HCT116 (cell line): ENCODE measurements around the gene SLC44A1. TPM values are rescaled to one million over a fixed set of nuclear protein-coding genes. Genes with fewer than 3 reads are reported as not detected.

Experiments
- ATAC-seq: fragments of 200-7000 bp; cut with Tn5 transposase; 2 replicates; pipeline ENCODE4 v1.9.1; 2020; ENCODE audit warnings: mild to moderate bottlenecking, moderate library complexity
- BruUV-seq: library from RNA; stranded (reverse); fragments of 400-500 nt; replicated peaks from 2 replicates; lab custom pipeline; 2021; lab: Mats Ljungman, UMichigan
- CTCF ChIA-PET: fragments of 300-600 bp; sonication (Branson Sonifier 250); formaldehyde crosslinking; loops from one replicate; lab custom pipeline; 2021; ENCODE audit warnings: antibody characterized with exemption; lab: Charles Lee
- POLR2A ChIA-PET: fragments of 300-600, 350-600 bp; sonication (Branson Sonifier 250); formaldehyde crosslinking; loops from one replicate; lab custom pipeline; 2021; ENCODE audit warnings: antibody characterized with exemption; lab: Charles Lee
- RAD21 ChIA-PET, 2 experiments: fragments of 300-600 bp; sonication (Branson Sonifier 250); formaldehyde crosslinking; loops; one replicate each; lab custom pipeline; 2023; ENCODE audit warnings: low total read pairs in 2 of 2; ENCODE audit not compliant: uncharacterized antibody in 2 of 2, unreplicated experiment in 2 of 2, low non-redundant PET in 1 of 2; lab: Charles Lee
- DNase-seq: peaks from one replicate; pipeline ENCODE4 v3.0.0-alpha.2; 2010; ENCODE audit warnings: low read depth, low spot score
- H2AFZ ChIP-seq: fragments of 200-600 bp; shearing (Covaris generic), sonication (generic); 2 replicates; pipeline ENCODE4 v1.6.1; 2017; ENCODE audit warnings: low read depth, mixed run types, mixed read lengths, antibody characterized with exemption, low read length; ENCODE audit not compliant: poor library complexity, severe bottlenecking
- H3K27ac ChIP-seq: 2 replicates; pipeline ENCODE4 v1.5.1; 2012; ENCODE audit warnings: low read depth, low read length
- H3K27me3 ChIP-seq: fragments of 200-600 bp; sonication (generic); 2 replicates; pipeline ENCODE4 v1.6.1; 2016; ENCODE audit warnings: mixed run types, low read length, mixed read lengths; ENCODE audit not compliant: insufficient read depth
- H3K36me3 ChIP-seq, 2 experiments: fragments of 200-500 bp in 1 of 2; fragments of 200-600 bp in 1 of 2; sonication (Bioruptor generic) in 1 of 2; sonication (generic) in 1 of 2; 2 replicates each; pipeline versions ENCODE4 v1.5.1 to v1.6.1; 2014 to 2016; ENCODE audit warnings: low read length in 2 of 2, inconsistent platforms in 1 of 2, mixed read lengths in 1 of 2, mixed run types in 1 of 2; ENCODE audit not compliant: insufficient read depth in 2 of 2, control insufficient read depth in 1 of 2
- H3K4me1 ChIP-seq, 2 experiments: fragments of 200-600 bp in 1 of 2; sonication (generic) in 1 of 2; 2 replicates each; pipeline versions ENCODE4 v1.5.1 to v1.6.1; 2012 to 2017; ENCODE audit warnings: low read length in 2 of 2, inconsistent platforms in 1 of 2, mild to moderate bottlenecking in 1 of 2, mixed read lengths in 1 of 2, mixed run types in 1 of 2, moderate library complexity in 1 of 2; ENCODE audit not compliant: insufficient read depth in 2 of 2, control insufficient read depth in 1 of 2
- H3K4me2 ChIP-seq: fragments of 200-600 bp; sonication (generic); 2 replicates; pipeline ENCODE4 v1.6.1; 2017; ENCODE audit warnings: mixed run types, low read length, mixed read lengths
- H3K4me3 ChIP-seq, 2 experiments: fragments of 200-600 bp in 1 of 2; sonication (generic) in 1 of 2; replicated peaks in 1 of 2; 2 replicates each; pipeline ENCODE4 v1.5.1; 2011 to 2016; ENCODE audit warnings: low read length in 2 of 2, control low read depth in 1 of 2, low read depth in 1 of 2, mild to moderate bottlenecking in 1 of 2, mixed read lengths in 1 of 2, mixed run types in 1 of 2
- H3K79me2 ChIP-seq: fragments of 200-600 bp; sonication (generic); 2 replicates; pipeline ENCODE4 v1.6.1; 2017; ENCODE audit warnings: mild to moderate bottlenecking, mixed run types, low read length, moderate library complexity, mixed read lengths; ENCODE audit not compliant: insufficient read depth
- H3K9ac ChIP-seq: fragments of 200-600 bp; sonication (generic); 2 replicates; pipeline ENCODE4 v1.6.1; 2016; ENCODE audit warnings: low read length, mixed read lengths
- H3K9me2 ChIP-seq: fragments of 200-600 bp; sonication (generic), shearing (Covaris generic); 2 replicates; pipeline ENCODE4 v1.6.1; 2017; ENCODE audit warnings: mixed run types, mild to moderate bottlenecking, moderate library complexity; ENCODE audit not compliant: insufficient read depth
- H3K9me3 ChIP-seq, 2 experiments: fragments of 200-500 bp in 1 of 2; fragments of 200-600 bp in 1 of 2; sonication (Bioruptor generic) in 1 of 2; sonication (generic) in 1 of 2; 2 replicates each; pipeline ENCODE4 v1.6.1; 2014 to 2017; ENCODE audit warnings: low read length in 2 of 2, mixed read lengths in 2 of 2, inconsistent platforms in 1 of 2, low read depth in 1 of 2, mild to moderate bottlenecking in 1 of 2, mixed run types in 1 of 2, moderate library complexity in 1 of 2; ENCODE audit not compliant: control insufficient read depth in 1 of 2, insufficient read depth in 1 of 2
- H4K20me1 ChIP-seq: fragments of 200-600 bp; sonication (generic), shearing (Covaris generic); 2 replicates; pipeline ENCODE4 v1.6.1; 2017; ENCODE audit warnings: mixed run types, mild to moderate bottlenecking, moderate library complexity; ENCODE audit not compliant: insufficient read depth
- CBX3 ChIP-seq: IDR thresholded peaks from 2 replicates; pipeline ENCODE4 v1.6.1; 2012; ENCODE audit warnings: low read depth
- CTCF ChIP-seq, 3 experiments: fragments of 200-600 bp in 1 of 3; sonication (generic) in 1 of 3; IDR thresholded peaks in 2 of 3; conservative IDR thresholded peaks in 1 of 3; 2 replicates each; pipeline ENCODE4 v1.5.1; 2012 to 2017; ENCODE audit warnings: low read depth in 2 of 3, low read length in 2 of 3, antibody characterized with exemption in 1 of 3, borderline replicate concordance in 1 of 3, control low read depth in 1 of 3, mild to moderate bottlenecking in 1 of 3, mixed read lengths in 1 of 3, mixed run types in 1 of 3, moderate library complexity in 1 of 3; ENCODE audit not compliant: insufficient read depth in 1 of 3
- EGR1 ChIP-seq: IDR thresholded peaks from 2 replicates; pipeline ENCODE4 v1.6.1; 2012; ENCODE audit warnings: low read depth
- EZH2phosphoT487 ChIP-seq: fragments of 200-600 bp; IDR thresholded peaks from 2 replicates; pipeline ENCODE4 v1.6.1; 2018; ENCODE audit warnings: antibody characterized with exemption, borderline replicate concordance
- POLR2A ChIP-seq: IDR thresholded peaks from 2 replicates; pipeline ENCODE4 v1.7.0; 2011; ENCODE audit warnings: borderline replicate concordance; ENCODE audit not compliant: insufficient read depth, insufficient read length; ENCODE audit errors: extremely low read depth
- RAD21 ChIP-seq: IDR thresholded peaks from 2 replicates; pipeline ENCODE4 v1.6.1; 2012; ENCODE audit warnings: low read depth, mild to moderate bottlenecking
- SIN3A ChIP-seq: IDR thresholded peaks from 2 replicates; pipeline ENCODE4 v1.6.1; 2012; ENCODE audit warnings: low read depth
- SRF ChIP-seq: IDR thresholded peaks from 2 replicates; pipeline ENCODE4 v1.6.1; 2012; ENCODE audit warnings: low read depth
- ZBTB33 ChIP-seq: IDR thresholded peaks from 2 replicates; pipeline ENCODE4 v1.6.1; 2011; ENCODE audit warnings: mild to moderate bottlenecking, low read length, moderate library complexity; ENCODE audit not compliant: insufficient replicate concordance; ENCODE audit errors: extremely low read depth
- ZFX ChIP-seq: fragments of 450-650 bp; IDR thresholded peaks from 2 replicates; pipeline ENCODE4 v1.6.1; 2017
- ZNF274 ChIP-seq: fragments of 200-500 bp; sonication (Bioruptor generic); IDR thresholded peaks from 2 replicates; pipeline ENCODE4 v1.6.1; 2014; ENCODE audit warnings: mild to moderate bottlenecking, low read depth, low read length, inconsistent platforms
- intact Hi-C: fragments of 100-400 bp; cut with micrococcal nuclease; formaldehyde crosslinking; loops from 2 replicates; pipeline ENCODE4 v1.10.0; 2022
- total RNA-seq: library from RNA; stranded (reverse); gene quantifications from one replicate; pipeline ENCODE4 v1.2.1, GENCODE V29; 2021; ENCODE audit not compliant: unreplicated experiment
- TF ChIP-seq, protein P1 (sequence below): IDR thresholded peaks from 2 replicates; pipeline ENCODE4 v1.6.1; 2012; ENCODE audit warnings: low read depth
- TF ChIP-seq, protein P2 (sequence below): IDR thresholded peaks from 2 replicates; pipeline ENCODE4 v1.6.1; 2012

The SLC44A1 gene
- total RNA-seq, 1 experiment from 2014 or later = 44.1 TPM

- CTCF ChIA-PET = no interaction called here
- no peaks in the 10 kb centered on the region for H3K79me2 ChIP-seq
Measured at GRCh38 chr9:105275111-105275510, 30.7 kb downstream of the SLC44A1 start.

More at GRCh38 chr9:105275111-105275510, 30.7 kb downstream of the SLC44A1 start:
- no peak overlapping the region for H3K4me3 ChIP-seq
- DNase-seq (no peak), ATAC-seq (no peak)
- BruUV-seq = no TSS peak
- H3K4me1 ChIP-seq = no peaks in the 10 kb centered on the region
- H3K36me3 ChIP-seq = no peaks in the 10 kb centered on the region
- H2AFZ ChIP-seq = no peak overlapping the region
- POLR2A ChIA-PET = no interaction called here
- no peak overlapping the region for H3K9ac ChIP-seq
- H3K27ac ChIP-seq = no peak overlapping the region
- no peaks in the 10 kb centered on the region for H3K9me3 ChIP-seq
- no peak overlapping the region for H3K4me2 ChIP-seq
- RAD21 ChIA-PET = no interaction called here
- intact Hi-C loops = no loop called here
- H3K9me2 ChIP-seq = no peaks in the 10 kb centered on the region
- H4K20me1 ChIP-seq = no peaks in the 10 kb centered on the region
- no peaks in the 10 kb centered on the region for H3K27me3 ChIP-seq
- TF ChIP-seq ZBTB33 = no peak
- no peak for TF ChIP-seq ZFX
- no peak for TF ChIP-seq EGR1
- TF ChIP-seq SRF = no peak
- no peak for TF ChIP-seq RAD21
- no peak for TF ChIP-seq POLR2A
- TF ChIP-seq CBX3 = no peak
- no peak for TF ChIP-seq ZNF274
- no peak for TF ChIP-seq SIN3A
- TF ChIP-seq, protein P1, sequence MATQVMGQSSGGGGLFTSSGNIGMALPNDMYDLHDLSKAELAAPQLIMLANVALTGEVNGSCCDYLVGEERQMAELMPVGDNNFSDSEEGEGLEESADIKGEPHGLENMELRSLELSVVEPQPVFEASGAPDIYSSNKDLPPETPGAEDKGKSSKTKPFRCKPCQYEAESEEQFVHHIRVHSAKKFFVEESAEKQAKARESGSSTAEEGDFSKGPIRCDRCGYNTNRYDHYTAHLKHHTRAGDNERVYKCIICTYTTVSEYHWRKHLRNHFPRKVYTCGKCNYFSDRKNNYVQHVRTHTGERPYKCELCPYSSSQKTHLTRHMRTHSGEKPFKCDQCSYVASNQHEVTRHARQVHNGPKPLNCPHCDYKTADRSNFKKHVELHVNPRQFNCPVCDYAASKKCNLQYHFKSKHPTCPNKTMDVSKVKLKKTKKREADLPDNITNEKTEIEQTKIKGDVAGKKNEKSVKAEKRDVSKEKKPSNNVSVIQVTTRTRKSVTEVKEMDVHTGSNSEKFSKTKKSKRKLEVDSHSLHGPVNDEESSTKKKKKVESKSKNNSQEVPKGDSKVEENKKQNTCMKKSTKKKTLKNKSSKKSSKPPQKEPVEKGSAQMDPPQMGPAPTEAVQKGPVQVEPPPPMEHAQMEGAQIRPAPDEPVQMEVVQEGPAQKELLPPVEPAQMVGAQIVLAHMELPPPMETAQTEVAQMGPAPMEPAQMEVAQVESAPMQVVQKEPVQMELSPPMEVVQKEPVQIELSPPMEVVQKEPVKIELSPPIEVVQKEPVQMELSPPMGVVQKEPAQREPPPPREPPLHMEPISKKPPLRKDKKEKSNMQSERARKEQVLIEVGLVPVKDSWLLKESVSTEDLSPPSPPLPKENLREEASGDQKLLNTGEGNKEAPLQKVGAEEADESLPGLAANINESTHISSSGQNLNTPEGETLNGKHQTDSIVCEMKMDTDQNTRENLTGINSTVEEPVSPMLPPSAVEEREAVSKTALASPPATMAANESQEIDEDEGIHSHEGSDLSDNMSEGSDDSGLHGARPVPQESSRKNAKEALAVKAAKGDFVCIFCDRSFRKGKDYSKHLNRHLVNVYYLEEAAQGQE = no peak
- TF ChIP-seq EZH2phosphoT487 = no peak
- no peak for TF ChIP-seq CTCF (IDR thresholded peaks at IDR 0.05 in 2 of 3, conservative IDR thresholded peaks at IDR 0.05 in 1 of 3; ENCODE audit: borderline replicate concordance in 1 of 3, insufficient read depth in 1 of 3, low read depth in 2 of 3, low read length in 2 of 3)
- TF ChIP-seq, protein P2, sequence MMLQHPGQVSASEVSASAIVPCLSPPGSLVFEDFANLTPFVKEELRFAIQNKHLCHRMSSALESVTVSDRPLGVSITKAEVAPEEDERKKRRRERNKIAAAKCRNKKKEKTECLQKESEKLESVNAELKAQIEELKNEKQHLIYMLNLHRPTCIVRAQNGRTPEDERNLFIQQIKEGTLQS = no peak
- TF ChIP-seq, all 23 proteins: peak for 0
